HL-60 (cell line): ENCODE measurements around the gene SPIRE2.

Source experiments
- DNase-seq, 2 experiments: peaks; one replicate each; pipeline ENCODE4 v3.0.0-alpha.2; 2010 to 2020; ENCODE audit warnings: low read depth in 1 of 2, low spot score in 1 of 2
- H3K27ac ChIP-seq: fragments of 250-450 bp; sonication (Bioruptor Pico); replicated peaks from 2 replicates; pipeline ENCODE4 v1.5.1; 2020; ENCODE audit warnings: mild to moderate bottlenecking, moderate library complexity
- H3K27me3 ChIP-seq: fragments of 250-450 bp; sonication (Bioruptor Pico); 2 replicates; pipeline ENCODE4 v1.5.1; 2021; ENCODE audit warnings: mild to moderate bottlenecking, moderate library complexity; ENCODE audit not compliant: insufficient read depth, poor library complexity, severe bottlenecking
- H3K4me3 ChIP-seq: replicated peaks from 2 replicates; pipeline ENCODE4 v1.5.1; 2011; ENCODE audit warnings: mild to moderate bottlenecking, control low read depth, low read length; ENCODE audit not compliant: insufficient read depth
- CTCF ChIP-seq: IDR thresholded peaks from one replicate; pipeline ENCODE4 v1.5.1; 2011; ENCODE audit warnings: low read length, control low read depth, inconsistent platforms; ENCODE audit not compliant: insufficient read depth
- GABPA ChIP-seq: IDR thresholded peaks from 2 replicates; pipeline ENCODE4 v1.6.1; 2012; ENCODE audit warnings: low read depth
- POLR2AphosphoS5 ChIP-seq: IDR thresholded peaks from 2 replicates; pipeline ENCODE4 v1.6.1; 2012; ENCODE audit warnings: low read depth
- REST ChIP-seq: IDR thresholded peaks from 2 replicates; pipeline ENCODE4 v1.6.1; 2012; ENCODE audit warnings: low read depth; ENCODE audit not compliant: insufficient replicate concordance
- SPI1 ChIP-seq: IDR thresholded peaks from 2 replicates; pipeline ENCODE4 v1.6.1; 2012; ENCODE audit warnings: low read depth, mild to moderate bottlenecking, borderline replicate concordance

Gene SPIRE2

DNA sequence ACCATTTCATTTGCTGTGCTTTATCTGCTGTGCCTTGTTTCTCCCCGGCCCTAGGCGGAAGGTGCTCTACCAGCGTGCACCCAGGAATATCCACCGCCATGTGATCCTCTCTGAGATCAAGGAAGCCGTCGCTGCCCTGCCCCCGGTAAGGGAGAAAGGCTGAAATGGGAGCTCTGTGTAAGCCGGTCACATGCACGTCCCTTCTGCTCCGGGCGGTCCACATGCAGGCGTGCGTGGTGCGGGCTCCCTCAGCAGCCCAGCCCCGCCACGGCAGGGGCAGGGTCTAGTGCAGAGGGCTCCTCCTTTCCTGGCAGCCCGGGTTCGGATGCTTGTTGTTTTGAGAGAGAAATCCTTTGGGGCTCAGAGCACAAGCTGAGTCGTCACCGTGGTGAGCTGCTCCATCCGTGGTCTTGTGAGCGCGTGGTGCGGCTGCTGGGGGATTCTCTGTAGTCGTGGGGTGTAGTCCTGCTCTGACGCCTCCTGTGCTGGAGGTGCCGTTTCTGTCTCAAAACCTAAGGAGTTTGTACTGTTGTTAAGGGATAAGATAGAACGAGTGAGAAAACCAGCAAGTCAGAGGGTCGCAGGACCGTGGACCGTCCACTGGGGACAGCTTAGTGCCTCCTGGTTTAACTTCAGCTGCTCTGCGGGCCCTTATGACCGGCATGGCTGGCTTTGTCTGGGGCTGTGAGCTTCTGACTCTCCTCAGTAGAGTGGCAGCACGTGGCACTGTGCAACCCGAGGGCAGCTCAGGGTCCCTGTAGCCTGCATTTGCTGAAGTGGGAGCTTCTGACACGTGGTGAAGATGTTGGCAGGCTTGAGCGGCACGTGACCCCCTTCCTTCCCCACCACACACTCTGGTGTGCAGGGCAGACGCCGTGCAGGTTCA is 78.1 kb downstream of the SPIRE2 start:
- no peak for TF ChIP-seq POLR2AphosphoS5
- TF ChIP-seq REST = no peak
- no peak for TF ChIP-seq SPI1
- no peak for TF ChIP-seq GABPA
- no peak for TF ChIP-seq CTCF
- no peaks in the 10 kb centered on the region for H3K27me3 ChIP-seq
- H3K27ac ChIP-seq = no peak overlapping the region
- no peak for DNase-seq
- no peak overlapping the region for H3K4me3 ChIP-seq

- Histone ChIP-seq H3K27me3 (no peaks in the 10 kb centered on the region), H3K4me3 (no peak overlapping the region), H3K27ac (no peak overlapping the region)
- TF ChIP-seq REST (no peak), CTCF (no peak), SPI1 (no peak), GABPA (no peak), POLR2AphosphoS5 (no peak)
- no peak for DNase-seq
Observed at GRCh38 chr16:89907055-89907814, 79.0 kb downstream of the SPIRE2 start.

GRCh38 chr16:89908236-89908635 is 80.0 kb downstream of the SPIRE2 start:
- Histone ChIP-seq H3K27me3 (no peaks in the 10 kb centered on the region), H3K4me3 (no peak overlapping the region), H3K27ac (no peak overlapping the region)
- no peak for TF ChIP-seq GABPA
- TF ChIP-seq SPI1 = no peak
- no peak for TF ChIP-seq REST
- DNase-seq = no peak
